Smooth muscle cell (in vitro differentiated cells): ENCODE results near the gene SLC4A8. TPM values are rescaled to one million over a fixed set of nuclear protein-coding genes. Genes with fewer than 3 reads are reported as not detected.

Source experiments
- DNase-seq: peaks from one replicate; lab custom pipeline; 2025; ENCODE audit not compliant: unreplicated experiment; lab: John Stamatoyannopoulos, UW
- H2AFZ ChIP-seq: fragments of 200-600 bp; sonication (generic); 2 replicates; pipeline ENCODE4 v1.6.0; 2016; ENCODE audit warnings: antibody characterized with exemption, low read depth, mild to moderate bottlenecking
- H3F3A ChIP-seq: fragments of 200-600 bp; sonication (generic); 2 replicates; pipeline ENCODE4 v1.6.0; 2017; ENCODE audit warnings: antibody characterized with exemption, low read depth
- H3K27ac ChIP-seq: fragments of 200-600 bp; sonication (generic); 2 replicates; pipeline ENCODE4 v1.5.1; 2016; ENCODE audit warnings: low read depth, mild to moderate bottlenecking
- H3K27me3 ChIP-seq: fragments of 200-600 bp; sonication (generic); 2 replicates; pipeline ENCODE4 v1.6.1; 2016; ENCODE audit warnings: low read depth, mild to moderate bottlenecking
- H3K36me3 ChIP-seq: fragments of 200-600 bp; sonication (generic); 2 replicates; pipeline ENCODE4 v1.5.1; 2016; ENCODE audit warnings: low read depth
- H3K4me1 ChIP-seq: fragments of 200-600 bp; sonication (generic); 2 replicates; pipeline ENCODE4 v1.5.1; 2016; ENCODE audit warnings: low read depth
- H3K4me2 ChIP-seq: fragments of 200-600 bp; sonication (generic); 2 replicates; pipeline ENCODE4 v1.6.0; 2016; ENCODE audit warnings: mild to moderate bottlenecking
- H3K4me3 ChIP-seq: fragments of 200-600 bp; sonication (generic); 2 replicates; pipeline ENCODE4 v1.5.1; 2016; ENCODE audit warnings: mild to moderate bottlenecking
- H3K79me2 ChIP-seq: fragments of 200-600 bp; sonication (generic); 2 replicates; pipeline ENCODE4 v1.6.0; 2016; ENCODE audit warnings: low read depth, mild to moderate bottlenecking
- H3K9ac ChIP-seq: fragments of 200-600 bp; sonication (generic); 2 replicates; pipeline ENCODE4 v1.6.0; 2016; ENCODE audit warnings: low read depth
- H3K9me3 ChIP-seq: fragments of 200-600 bp; sonication (generic); replicated peaks from 2 replicates; pipeline ENCODE4 v1.5.1; 2016; ENCODE audit warnings: low read depth
- H4K20me1 ChIP-seq: fragments of 200-600 bp; sonication (generic); 2 replicates; pipeline ENCODE4 v1.6.0; 2016; ENCODE audit warnings: low read depth
- WGBS: methylation state at CpG from one replicate; pipeline ENCODE4 v1.1.7; 2016; ENCODE audit warnings: low lambda C conversion rate; 5-methylcytosine and 5-hydroxymethylcytosine counted together
- polyA plus RNA-seq: library from polyadenylated mRNA; unstranded; fragments of >200 nt; fragmentation: Nextera tagmentation; extraction: Ambion mirVana; gene quantifications from 2 replicates; pipeline ENCODE4 v1.2.1, GENCODE V29; 2016
- total RNA-seq: library from RNA; depleted of rRNA; stranded (reverse); fragments of >200 nt; gene quantifications from 2 replicates; pipeline ENCODE4 v1.2.3, GENCODE V29; 2014
- TF ChIP-seq, protein P1 (sequence below): fragments of 200-600 bp; sonication (generic); IDR thresholded peaks from 2 replicates; pipeline ENCODE4 v1.5.1; 2017; ENCODE audit warnings: borderline replicate concordance, mild to moderate bottlenecking, antibody characterized with exemption; ENCODE audit not compliant: insufficient read depth, poor library complexity, severe bottlenecking

SLC4A8 gene
- total and polyA plus RNA-seq, 2 experiments from 2014 or later: 1.00 to 5.2 TPM

DNA sequence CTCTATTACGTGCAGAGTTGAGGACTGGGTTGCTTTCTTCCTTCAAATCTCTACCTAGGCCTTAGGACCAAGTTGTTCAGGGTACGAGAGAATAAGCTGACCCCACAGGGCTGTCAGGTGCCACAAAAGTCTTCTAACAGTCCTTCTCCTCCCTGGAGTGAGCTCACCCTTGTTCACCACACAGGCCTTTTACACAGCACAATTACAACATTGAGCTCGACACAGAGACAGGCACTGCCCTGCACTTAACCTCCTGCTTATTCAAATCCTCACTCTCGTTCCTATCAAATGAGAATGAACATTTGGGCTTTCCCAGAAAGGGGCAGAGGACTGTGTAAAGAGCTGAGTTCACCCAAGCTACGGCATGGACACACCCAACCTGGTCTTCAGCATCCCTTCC is 35.8 kb upstream of the SLC4A8 start:
- Histone ChIP-seq H3K4me2 (peak overlapping the region; percentile 39), H3K36me3 (no peaks in the 10 kb centered on the region), H3K27ac (peak overlapping the region; percentile 55), H3F3A (peaks cover 7% of the 10 kb centered on the region), H4K20me1 (no peaks in the 10 kb centered on the region), H2AFZ (no peak overlapping the region), H3K9me3 (no peaks in the 10 kb centered on the region), H3K27me3 (no peaks in the 10 kb centered on the region), H3K4me3 (no peak overlapping the region), H3K4me1 (peaks cover 1% of the 10 kb centered on the region), H3K79me2 (no peaks in the 10 kb centered on the region), H3K9ac (no peak overlapping the region)
- TF ChIP-seq, protein P1, sequence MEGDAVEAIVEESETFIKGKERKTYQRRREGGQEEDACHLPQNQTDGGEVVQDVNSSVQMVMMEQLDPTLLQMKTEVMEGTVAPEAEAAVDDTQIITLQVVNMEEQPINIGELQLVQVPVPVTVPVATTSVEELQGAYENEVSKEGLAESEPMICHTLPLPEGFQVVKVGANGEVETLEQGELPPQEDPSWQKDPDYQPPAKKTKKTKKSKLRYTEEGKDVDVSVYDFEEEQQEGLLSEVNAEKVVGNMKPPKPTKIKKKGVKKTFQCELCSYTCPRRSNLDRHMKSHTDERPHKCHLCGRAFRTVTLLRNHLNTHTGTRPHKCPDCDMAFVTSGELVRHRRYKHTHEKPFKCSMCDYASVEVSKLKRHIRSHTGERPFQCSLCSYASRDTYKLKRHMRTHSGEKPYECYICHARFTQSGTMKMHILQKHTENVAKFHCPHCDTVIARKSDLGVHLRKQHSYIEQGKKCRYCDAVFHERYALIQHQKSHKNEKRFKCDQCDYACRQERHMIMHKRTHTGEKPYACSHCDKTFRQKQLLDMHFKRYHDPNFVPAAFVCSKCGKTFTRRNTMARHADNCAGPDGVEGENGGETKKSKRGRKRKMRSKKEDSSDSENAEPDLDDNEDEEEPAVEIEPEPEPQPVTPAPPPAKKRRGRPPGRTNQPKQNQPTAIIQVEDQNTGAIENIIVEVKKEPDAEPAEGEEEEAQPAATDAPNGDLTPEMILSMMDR: no peak
- 81% methylated on average over 5 of the region's 5 CpGs for WGBS
- no peak for DNase-seq

DNA sequence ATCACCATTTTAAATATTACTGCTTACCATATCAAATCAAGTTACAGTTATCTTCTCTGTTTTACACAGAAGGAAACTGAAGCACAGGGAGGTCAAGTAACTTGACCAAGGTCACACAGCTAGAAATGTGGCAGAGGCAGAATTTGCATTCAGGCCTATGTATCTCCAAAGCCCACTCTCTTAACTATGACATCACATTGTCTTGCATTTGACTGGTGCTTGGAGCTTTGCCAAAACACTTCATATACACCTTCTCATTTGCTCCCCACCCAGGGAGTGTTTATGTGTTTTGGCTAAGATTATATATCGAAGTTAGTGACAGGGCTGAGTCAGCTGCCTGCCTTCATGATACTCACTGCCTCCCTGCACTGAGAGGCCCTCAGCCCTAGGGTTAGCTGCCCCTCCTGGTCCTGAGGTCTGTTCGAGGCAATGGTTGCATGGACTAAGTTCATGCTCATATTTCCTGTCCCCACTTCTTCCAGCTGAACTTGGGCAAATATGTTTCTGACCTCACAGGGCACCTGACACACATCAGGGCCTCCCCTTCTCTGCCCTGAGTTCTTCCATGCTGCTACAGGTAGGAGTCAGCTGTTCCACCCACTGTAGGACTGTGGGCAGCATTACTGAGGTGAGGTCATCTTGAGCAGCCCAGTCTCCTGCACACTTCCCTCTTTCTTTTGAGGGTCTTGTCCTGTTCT is 35.2 kb upstream of the SLC4A8 start:
- DNase-seq: no peak
- Histone ChIP-seq H4K20me1 (no peaks in the 10 kb centered on the region), H3K79me2 (no peaks in the 10 kb centered on the region), H3K4me1 (no peaks in the 10 kb centered on the region), H2AFZ (no peak overlapping the region), H3F3A (peaks cover 7% of the 10 kb centered on the region), H3K9me3 (no peaks in the 10 kb centered on the region), H3K36me3 (no peaks in the 10 kb centered on the region), H3K27me3 (no peaks in the 10 kb centered on the region), H3K27ac (peak overlapping the region; percentile 55), H3K4me2 (no peak overlapping the region), H3K4me3 (no peak overlapping the region), H3K9ac (no peak overlapping the region)
- TF ChIP-seq, protein P1: no peak
- WGBS: 36% methylated on average over 2 of the region's 2 CpGs

DNA sequence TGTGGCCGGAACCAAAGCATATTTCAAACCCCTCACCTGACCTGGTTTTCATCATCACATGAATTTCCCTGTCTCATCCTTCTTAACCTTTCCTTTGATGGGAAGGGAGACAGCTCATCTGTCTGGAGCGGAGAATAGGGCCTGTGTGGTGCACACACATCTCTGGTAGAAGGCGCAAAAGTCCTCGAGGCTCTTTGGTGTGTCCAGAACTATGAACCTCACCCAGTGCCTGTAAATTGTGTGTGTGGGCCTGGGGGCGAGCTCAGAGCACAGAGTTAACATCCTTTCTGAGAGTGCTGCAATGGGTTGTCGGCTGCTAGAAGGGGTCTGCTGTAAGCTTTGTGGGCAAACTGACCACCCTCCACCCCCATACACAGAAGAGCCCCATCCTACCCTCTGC is 34.2 kb upstream of the SLC4A8 start:
- Histone ChIP-seq H3K36me3 (no peaks in the 10 kb centered on the region), H3K79me2 (no peaks in the 10 kb centered on the region), H3K27ac (peak overlapping the region; percentile 55), H2AFZ (peak overlapping the region; percentile 91), H3K27me3 (no peaks in the 10 kb centered on the region), H3K4me1 (no peaks in the 10 kb centered on the region), H3K9me3 (no peaks in the 10 kb centered on the region), H3K9ac (no peak overlapping the region), H3K4me2 (peak overlapping the region; percentile 96), H4K20me1 (no peaks in the 10 kb centered on the region), H3K4me3 (peak overlapping the region; percentile 69), H3F3A (peaks cover 7% of the 10 kb centered on the region)
- 59% methylated on average over 6 of the region's 6 CpGs for WGBS
- TF ChIP-seq, protein P1: no peak
- DNase-seq: no peak

DNA sequence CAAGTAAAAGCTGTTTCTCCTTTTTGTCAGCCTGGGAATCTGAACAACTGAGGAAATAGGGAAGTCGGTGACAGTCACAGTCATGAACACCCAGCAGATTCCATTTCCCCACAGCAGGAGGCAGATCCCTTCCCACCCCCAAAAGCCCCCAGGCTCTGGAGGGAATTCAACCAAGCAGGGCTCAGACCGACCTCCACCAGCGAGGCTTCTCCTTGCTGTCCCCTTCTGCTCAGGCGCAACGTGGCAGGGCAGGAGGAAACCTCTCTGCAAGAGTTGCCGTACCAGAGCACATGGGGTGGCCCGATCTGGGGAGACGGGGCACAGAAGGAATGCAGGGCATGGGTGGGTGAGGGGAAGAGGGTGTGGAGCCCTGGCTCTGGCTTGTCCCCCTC is 33.7 kb upstream of the SLC4A8 start:
- peak overlapping the region; percentile 71 for H3K9ac ChIP-seq
- no peaks in the 10 kb centered on the region for H3K36me3 ChIP-seq
- DNase-seq: no peak
- no peaks in the 10 kb centered on the region for H3K4me1 ChIP-seq
- H3F3A ChIP-seq: peaks cover 7% of the 10 kb centered on the region
- H3K27ac ChIP-seq: peak overlapping the region; percentile 55
- H4K20me1 ChIP-seq: no peaks in the 10 kb centered on the region
- WGBS: 5% methylated on average over 8 of the region's 8 CpGs
- TF ChIP-seq, protein P1: no peak
- H3K27me3 ChIP-seq: no peaks in the 10 kb centered on the region
- no peaks in the 10 kb centered on the region for H3K9me3 ChIP-seq
- H3K4me2 ChIP-seq: peak overlapping the region; percentile 96
- peak overlapping the region; percentile 69 for H3K4me3 ChIP-seq
- H3K79me2 ChIP-seq: no peaks in the 10 kb centered on the region
- peak overlapping the region; percentile 91 for H2AFZ ChIP-seq
